Stimulated activated CD8-positive, alpha-beta memory T cell treated with anti-CD3 and anti-CD28 coated beads, Interleukin-12 subunit alpha, Interleukin-12 subunit beta, amount 100 ng/mL, for 4 hours (primary cell): Measurements from ENCODE around the gene AGAP3.

Experiments
- DNase-seq: peaks from one replicate; pipeline ENCODE4 v3.0.0-alpha.2; 2020; ENCODE audit warnings: low read depth

The AGAP3 gene

DNA sequence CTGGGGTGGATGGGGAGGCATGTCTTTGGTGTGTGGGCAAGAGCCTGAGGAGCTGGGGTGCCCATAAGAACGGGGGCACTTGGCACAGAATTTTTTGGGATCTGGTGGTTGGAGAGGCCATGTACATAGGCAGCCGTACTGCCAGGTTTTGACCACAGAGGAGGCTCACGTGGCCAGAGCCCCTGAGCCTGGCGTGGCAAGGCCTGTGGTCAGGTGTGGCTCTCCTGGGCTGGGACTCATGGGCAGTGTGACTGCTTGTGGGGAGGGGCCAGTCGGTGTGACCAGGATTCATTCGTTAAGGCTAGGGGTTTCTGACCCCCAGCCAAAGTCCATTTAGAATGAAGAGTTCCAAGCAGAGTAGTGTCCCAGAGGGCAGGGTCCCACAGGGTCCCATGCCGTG is 38.2 kb downstream of the AGAP3 start:
- no peak for DNase-seq

DNA sequence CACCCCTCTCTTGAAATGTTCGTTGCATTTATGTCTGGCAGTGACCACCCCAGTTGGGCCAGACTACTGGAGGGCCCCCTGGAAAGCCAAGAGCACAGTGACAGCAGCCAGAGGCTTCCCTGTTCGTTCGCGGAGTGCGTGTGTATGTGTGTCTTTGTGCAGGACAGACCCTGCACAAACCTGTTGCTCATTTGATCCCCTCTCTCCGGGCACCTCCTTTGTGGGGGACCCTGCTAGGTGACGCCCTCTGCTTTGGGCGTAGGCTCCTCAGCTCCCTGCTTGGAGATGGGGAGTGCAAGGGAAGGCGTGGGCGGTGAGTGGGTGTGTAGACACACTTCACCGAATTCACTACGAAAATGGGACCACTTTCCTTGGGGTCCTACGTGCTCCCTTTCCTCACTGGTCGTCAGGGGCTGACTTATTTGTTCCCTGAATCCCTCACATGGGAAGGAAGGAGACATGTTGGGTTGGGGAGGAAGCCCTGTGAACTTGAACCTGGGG is 38.7 kb downstream of the AGAP3 start:
- DNase-seq = no peak

DNA sequence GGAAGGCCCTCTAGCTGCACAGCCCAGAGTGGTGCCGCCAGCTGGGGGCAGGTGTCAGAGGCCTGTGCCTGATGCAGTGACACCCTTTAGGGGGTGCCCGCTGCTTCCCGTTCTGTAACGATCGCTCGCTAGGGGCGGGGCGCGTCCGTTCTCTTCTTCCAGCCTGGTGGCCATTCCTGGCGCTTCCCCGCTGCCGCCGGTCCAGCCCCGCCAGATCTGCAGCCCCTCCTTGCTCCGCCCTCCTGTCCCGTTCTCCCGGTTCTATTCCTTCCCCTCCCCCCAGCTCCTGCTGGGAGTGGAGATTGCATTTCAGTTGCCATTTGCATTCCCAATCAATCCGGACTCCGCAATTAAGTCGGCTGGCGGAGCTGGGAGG is 39.2 kb downstream of the AGAP3 start:
- DNase-seq = no peak

DNA sequence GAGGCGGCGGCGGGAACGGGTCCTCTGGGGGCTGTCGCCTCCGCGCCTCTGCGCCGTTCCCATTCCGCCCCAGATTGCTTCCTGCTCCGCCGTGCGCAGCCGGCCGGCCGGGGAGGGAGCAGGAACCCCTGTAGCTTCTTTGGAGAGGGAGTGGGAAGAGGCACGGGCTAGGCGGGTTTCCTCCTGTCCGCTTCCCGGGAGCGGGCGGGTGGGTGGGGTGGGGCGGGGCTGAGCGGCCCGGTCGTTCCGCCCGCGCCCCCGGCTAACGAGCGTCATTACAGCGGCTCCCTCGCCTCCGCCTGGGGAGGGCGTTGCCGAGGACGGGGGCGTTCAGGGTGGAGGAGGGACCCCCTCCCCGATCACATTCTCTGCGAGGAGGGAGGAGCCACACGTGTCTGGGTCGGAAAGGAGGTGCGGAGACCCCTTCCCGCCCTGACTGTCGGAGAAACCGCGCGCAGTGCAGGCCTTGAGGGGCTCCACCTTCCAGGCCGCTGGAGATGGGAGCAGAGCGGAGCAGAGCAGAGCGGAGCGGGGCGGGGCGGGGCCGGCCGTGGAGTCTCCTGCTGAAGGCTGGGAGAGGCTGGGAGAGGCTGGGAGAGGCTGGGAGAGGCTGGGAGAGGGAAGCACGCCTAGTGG is 39.7 kb downstream of the AGAP3 start:
- DNase-seq = no peak

DNA sequence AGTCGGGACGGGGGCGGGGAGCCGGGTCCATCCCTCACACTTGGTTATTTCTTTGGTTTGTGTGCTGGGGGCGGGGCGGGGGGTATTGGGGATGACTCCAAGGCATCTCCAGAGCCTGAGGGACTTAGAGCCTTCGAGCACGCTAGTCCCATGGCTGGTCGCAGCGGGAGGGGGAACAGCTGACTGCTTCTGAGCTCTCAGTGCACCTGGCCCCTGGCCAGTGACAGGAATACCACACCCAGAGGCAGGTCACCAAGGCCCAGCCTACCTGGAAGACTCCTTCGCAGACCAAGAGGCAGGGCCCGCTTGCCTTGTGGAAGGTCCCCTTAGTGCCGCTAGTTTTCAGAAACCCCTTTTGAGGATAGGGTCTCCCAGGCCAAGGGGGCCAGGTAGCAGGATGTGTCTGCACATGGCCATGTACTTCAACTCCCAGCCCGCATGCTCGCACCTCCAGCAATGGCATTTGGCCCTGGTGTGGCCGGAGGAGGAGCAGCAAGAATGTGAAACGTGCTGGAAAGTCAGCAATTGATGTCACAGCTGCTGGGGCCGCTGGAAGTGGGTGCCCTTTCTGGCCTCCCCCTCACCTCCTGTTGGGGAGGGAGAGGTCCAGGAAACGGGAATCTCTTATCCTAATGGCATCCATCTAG is 40.3 kb downstream of the AGAP3 start:
- DNase-seq = no peak

DNA sequence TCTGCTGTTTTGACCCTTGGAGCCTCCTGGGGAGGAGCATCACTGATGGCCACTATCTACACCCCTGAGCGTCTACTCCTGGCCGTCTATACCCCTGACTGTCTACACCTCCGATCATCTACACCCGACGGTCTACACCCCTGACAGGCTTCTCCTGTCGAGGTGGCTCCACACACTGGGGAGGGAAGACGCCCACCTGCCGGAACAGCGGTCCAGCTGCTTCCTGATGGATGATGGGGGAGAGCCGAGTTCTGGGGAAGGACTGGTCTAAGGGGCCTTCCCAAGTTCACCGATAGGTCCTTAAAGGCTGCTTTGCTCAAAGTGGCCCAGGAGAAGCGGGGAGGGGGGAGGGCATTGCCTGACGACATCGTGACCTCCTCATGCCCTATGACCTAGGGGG is 41.9 kb downstream of the AGAP3 start:
- no peak for DNase-seq

DNA sequence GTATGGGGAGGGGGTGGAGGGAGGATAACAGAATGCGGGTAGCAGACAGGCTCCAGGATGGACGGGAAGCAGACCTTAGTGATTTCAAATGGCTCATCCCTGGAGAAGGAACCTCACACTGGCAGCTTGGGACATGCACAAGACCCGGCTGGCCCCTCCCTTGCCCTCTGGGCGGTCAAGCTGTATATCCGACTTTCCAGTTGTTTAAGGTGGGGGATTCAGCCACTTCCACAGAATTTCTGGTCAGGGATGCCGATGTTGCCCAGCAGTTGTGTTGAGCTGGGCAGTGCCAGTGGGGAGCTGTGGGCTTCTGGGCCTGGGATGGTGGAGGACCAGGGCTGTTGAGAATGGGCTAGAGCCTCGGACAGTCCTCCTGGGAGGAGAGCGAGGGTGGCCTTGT is 42.4 kb downstream of the AGAP3 start:
- DNase-seq = no peak

DNA sequence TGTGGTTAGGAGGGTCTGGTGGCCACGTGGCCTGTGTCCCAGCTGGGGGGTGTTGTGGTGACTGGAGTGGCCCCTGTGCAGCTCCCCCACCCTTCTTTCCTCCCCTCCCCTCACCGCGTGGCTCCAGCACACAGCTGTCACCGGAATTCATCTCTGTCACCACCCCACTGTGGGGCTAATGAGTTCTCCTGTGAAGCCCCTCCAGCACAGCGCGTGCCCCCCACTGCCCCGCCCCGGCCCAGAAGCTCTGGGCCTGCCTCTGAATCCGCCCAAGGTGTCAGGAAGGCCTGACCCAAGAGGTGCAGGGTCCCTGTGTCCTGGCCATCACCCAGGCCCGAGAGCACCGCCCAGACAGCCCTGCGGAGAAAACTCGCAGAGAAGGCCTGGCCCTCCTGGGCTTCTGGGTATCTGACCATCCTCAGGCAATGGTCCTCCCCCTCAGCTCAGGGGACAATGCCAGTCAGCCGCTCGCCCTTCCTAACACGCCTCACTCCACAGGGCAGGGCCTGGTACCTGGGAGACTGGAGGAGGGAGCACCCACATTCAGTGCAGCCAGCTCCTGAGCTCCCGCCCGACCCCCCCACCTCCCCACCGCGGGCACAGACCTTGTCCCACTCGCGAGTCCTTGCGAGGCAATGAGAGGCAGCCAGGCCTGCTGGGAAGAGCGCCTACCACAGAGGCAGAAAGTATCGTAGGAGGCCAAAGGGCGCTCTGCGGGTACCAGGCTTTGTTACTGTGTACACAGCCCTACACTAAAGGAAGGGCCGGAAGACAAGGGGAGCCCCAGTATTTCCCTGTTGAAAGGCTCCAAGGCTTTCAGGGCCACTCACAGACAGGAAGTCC is 43.1 kb downstream of the AGAP3 start:
- no peak for DNase-seq

DNA sequence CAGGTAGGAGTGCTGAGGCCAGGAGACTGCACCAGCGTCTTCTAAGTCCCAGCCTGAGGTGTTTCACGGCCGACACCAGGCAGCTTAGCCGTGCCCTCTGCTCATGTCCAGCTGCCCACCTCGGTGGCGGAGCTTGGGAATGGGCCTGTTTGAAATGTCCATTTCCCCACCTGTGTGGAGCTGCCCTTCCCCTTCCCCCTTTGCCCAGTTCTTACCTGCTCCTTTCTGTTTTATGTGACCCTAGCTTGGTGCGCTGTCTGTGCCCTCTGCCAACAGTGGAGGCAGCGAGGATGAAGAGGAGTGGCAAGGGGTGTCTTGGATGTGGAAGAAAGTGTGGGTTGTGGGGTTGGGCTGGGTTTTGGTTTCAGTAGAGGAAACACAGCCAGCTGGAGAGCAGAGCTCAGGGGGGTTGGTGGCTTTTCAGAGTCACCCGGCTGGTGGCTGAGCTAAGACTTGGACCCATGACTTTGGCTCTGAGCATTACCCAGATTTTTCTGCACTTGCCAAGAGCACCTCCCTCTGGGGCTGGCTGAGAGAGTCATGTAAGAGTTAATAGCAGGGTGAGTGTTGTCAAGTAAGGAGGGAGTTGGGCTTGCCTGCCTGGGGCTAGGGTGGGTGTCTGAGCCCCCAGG is 43.8 kb downstream of the AGAP3 start:
- DNase-seq = no peak

DNA sequence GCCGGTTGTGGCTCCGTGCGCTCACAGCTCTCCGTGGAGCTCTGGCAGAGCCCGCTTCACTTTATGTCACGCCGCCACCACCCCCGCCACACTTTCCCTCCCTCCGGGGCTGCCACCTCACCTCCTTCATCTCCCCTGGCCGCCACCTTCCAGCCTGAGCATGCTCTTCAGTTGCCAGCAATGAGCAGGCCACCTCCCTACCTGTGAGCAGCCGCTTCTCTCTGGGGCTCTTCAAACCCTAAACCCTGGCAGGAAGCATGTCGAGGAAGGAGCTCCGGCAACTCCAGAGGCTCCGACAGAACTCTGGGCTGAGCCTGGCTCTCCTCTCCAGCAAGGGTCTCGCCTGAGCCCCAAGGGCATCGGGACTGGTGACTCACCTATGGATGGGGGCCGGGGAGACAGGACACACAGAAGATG is 44.5 kb downstream of the AGAP3 start:
- no peak for DNase-seq

DNA sequence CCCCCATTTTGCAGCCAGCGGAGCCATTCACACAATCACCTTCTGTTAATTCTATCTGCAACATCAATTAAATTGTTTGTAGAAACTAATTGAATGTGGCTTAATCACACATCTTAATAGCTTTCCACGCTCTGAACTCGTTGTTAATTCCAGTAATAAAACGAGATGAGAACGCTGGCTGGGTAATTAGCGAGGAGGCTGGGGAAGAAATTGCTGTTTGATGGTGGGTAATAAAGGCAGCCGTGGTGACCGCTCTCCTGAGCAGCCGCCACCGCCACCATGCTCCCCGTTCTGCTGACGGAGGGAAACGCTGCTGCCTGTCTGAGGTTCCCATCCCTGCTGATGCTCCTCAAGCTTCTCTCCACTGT is 44.9 kb downstream of the AGAP3 start:
- DNase-seq = no peak

DNA sequence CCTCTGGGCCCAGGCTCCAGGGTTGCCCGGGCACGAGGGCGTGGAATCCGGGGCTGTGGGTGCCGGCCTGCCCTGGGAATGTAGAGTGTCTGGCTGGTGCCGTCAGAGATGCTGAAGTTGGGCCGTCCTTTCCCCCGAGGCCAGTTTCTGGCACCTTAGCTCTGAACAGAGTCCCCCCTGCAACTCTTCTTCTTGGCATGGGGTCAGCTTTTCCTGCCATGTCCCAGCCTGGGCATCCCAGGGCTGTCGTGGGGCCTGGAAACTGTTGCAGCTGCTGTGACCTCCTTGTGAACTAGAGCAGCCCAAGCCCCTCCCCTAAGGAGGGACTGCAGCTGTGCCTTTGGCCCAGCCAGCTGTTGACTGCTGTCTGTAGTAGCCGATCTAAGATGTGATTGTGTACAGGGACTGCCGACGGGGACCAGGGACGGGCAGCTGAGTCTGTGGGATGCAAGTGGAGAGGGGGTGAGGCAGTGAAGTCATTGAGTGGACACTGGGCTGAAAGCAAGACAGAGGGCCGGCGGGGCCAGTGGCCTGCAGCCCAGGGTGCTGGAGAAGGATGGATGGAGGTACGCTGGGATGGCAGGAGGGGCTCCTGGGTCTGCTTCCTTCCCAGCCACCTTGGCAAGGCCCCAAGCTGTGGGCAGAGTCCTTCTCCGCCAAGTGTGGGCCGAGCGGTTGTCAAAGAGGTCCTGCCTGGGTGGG is 45.5 kb downstream of the AGAP3 start:
- DNase-seq = no peak

DNA sequence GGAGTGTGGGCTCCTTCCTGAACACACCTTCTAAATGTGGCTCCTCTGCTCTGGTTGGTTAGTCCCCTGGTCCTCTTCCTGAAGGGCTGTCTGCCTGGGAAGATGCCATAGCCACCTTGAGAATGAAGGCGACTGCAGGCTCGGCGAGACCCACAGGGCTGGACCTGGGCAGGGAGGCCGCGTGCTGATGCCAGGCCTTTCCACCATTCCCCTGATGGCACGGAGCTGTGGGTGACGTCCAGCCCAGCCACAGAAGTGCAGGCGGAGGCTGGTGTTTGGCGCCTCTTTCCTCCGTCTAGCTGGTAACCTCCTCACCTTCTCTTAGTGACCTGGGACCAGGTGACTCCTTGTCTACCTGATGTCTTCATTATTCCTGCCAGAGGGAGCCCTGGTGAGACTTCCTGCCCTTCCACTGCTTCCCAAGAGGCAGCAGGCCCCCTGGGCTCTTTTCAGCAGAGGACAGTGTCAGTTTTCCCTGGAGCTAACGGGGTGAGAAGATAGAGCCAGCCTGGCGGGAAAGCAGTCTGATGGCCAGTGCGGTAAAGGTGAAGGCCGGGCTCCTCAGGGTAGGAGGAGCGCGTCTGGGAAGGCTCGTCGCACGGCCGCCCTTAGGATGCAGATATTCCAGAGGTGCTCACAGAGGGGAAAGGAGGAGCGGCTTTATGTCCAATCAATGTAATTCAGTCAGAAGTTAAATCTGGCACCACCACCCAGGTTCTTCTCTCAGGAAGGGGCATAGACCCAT is 46.4 kb downstream of the AGAP3 start:
- no peak for DNase-seq

DNA sequence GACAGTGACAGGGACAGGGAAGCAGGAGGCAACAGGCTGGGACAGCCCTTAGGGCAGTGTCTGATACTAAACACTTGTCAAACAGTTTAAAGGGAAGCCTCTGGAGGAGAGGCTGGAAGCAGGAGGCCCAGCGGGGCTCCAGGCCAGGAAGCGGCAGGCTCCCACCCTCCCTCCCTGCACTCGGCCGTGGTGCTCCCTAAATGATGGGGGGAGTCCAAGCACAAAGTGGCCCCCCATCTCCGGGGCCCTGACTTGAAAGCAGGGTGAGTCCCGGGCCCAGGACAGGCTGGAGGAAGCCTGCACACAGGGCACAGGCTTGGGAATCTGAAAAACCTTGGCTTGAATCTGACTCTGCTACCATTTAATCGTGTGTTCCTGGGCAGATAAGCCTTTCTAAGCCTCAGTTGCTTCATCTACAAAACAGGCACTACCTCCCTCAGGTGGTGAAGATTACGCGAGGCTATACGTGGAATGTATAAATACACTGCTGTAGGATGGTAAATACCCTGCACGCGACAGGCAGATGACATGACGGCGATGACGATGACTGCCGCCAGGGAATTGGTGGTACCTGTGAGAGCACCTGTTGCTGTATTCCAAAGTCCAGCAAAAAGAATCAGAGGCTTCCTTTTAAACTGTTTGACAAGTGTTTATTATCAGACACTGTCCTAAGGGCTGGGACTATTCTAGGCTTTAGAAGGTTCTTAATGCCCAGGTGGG is 47.2 kb downstream of the AGAP3 start:
- DNase-seq = no peak

DNA sequence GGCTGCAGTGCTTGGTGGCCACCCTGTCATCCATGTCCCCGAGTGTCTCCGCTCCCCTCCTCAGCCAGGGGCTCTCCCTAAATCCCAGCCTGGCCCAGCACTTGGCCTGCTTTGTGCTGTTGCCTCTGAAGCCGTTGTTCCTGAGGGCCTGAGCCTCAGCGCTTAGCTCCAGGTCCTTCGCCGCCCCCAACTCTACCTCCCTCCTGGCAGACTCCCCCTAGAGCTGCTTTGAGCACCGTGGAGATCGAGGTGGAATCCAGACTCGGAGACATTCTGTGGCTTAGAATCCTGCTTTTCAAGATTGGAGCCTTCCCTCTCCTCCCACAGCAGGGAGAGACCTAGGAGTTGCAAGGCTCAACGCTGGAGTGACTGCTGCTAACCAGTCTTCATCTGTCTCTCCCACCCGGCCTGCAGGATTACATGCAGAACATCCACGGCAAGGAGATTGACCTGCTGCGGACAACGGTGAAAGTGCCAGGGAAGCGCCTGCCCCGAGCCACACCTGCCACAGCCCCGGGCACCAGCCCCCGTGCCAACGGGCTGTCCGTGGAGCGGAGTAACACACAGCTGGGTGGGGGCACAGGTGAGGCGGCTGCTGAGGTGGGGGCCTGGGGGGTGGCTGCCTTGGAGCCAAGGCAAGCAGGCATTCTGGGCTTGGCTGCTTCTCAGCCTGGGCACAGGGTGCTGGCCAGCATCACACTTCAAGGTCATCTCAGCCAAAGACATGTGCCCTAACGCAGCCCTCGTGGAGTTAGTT is 47.9 kb downstream of the AGAP3 start:
- DNase-seq = no peak

DNA sequence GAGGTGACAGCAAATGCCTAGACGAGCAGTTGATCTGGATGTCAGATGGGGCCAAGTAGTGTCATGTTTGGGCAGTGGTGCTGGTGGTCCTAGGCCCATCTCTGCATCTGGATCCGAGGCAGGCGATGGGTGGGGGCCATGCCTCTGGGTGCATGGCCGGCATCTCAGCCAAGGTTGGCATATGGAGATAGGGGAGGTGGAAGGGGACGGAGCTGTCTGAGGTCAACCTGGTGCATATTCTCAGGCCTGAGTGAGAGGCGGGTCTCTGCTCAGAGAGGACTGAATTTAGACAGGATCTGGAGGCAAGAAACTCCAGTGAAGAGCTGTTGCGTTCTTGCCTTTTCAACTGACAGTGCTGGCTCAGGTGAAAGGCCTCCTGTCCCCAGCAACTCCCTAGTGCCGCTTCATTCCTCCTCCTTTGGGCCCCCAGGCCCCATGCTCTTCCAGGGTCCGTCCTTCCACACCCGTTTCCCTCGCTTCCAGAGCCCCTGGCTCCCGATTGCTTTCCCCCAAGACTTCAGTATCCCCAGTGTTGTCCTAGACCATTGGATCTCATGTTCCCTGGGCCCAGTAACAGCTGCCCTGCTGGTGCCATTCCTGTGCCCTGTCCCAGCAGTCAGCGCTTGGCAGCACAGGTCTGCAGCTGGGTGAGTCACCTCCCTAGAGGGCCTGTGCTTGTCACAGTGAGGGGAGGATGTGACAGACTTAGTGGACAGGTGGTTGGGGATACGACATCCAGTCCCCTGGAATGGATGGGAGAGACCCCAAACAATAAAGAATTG is 48.7 kb downstream of the AGAP3 start:
- DNase-seq = no peak

DNA sequence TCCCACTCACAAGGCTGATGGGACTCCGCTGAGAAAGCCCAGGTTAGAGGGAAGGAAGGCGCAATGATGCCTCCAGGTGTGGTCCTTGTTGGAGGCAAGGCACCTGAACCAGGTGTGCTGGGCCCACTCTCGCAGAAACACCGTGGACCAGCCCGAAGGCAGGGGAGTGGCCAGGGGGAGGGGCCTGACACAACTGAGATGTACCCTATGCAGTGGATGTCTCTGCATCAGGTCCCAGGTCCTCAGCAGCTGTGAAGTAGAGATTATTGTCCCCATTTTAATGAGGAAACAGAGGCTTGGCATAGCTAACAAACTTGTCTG is 49.2 kb downstream of the AGAP3 start:
- no peak for DNase-seq

DNA sequence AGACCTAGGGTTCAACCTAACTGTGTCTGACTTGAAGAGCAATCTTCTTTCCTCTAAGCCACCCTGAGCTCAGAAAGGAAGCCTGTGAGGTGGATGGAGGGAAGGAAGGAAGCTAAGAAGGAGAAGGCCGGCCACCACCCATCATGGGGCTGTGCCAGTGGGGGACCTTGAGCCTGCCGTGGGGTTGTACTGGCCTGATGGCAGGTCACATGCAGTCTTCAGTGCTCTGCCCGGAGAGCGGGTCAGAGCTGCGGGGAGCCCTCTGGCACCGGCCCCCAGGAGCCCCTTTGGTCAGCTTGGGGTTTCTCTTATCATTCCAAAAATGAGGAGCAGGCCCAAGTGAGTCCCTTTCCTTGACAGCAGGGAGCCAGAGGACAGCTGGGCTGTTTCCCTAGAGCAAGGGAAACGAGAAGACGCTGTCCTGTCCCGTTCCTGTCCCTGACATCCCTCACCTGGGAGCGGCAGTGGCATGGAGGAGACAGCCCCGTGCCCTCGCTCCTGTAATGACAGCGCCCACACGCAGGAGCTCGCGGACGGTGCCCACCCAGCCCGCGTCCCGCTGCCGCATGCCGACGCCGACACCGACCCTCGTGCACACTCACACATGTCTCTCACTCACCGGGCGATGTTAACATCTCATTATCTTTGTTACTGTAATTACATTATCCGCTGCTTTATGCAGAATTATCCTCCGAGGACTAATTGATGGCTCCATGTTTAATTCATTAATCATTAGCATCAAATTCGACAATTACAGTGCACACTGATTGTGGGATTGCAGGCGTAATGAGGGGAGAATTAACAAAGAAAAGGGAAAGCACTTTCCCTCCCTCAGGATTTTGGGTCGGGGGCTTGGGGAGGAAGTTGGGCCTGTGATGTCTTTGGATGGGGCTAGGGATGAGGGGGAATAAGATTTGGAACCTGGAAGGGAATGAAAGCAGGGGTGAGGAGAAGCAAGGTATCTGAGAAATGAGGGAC is 49.9 kb downstream of the AGAP3 start:
- no peak for DNase-seq
